Naive thymus-derived CD4-positive, alpha-beta T cell (primary cell): ENCODE data around the gene PPP3R2. TPM values are rescaled to one million over a fixed set of nuclear protein-coding genes. Genes with fewer than 3 reads are reported as not detected.
A peak's percentile ranks its signal among the peaks of the same experiment; 100 is the strongest.

ENCODE experiments used
- ATAC-seq: fragments of 150-1000 bp; cut with Tn5 transposase; 2 replicates; pipeline ENCODE4 v1.10.0; 2021; ENCODE audit warnings: mild to moderate bottlenecking, moderate library complexity
- CTCF ChIA-PET: fragments of 350-600 bp; sonication (Branson Sonifier 250); formaldehyde crosslinking; loops from one replicate; lab custom pipeline; 2021; ENCODE audit warnings: antibody characterized with exemption; lab: Charles Lee
- POLR2A ChIA-PET: fragments of 350-600 bp; sonication (Branson Sonifier 250); formaldehyde crosslinking; loops from one replicate; lab custom pipeline; 2021; ENCODE audit warnings: antibody characterized with exemption, inconsistent platforms; lab: Charles Lee
- DNase-seq, 9 donors: peaks; one replicate each; pipeline versions ENCODE4 v3.0.0 to v3.0.0-alpha.2; 2020 to 2022; ENCODE audit warnings: mixed read lengths in 1 of 9
- H3K27ac ChIP-seq: one replicate; pipeline ENCODE4 v1.7.0; 2013; ENCODE audit warnings: mild to moderate bottlenecking, low read depth, low read length, moderate library complexity
- H3K27me3 ChIP-seq, 2 donors: one replicate each; pipeline ENCODE4 v1.7.0; 2013; ENCODE audit warnings: low read length in 2 of 2, mild to moderate bottlenecking in 2 of 2, moderate library complexity in 2 of 2; ENCODE audit not compliant: control insufficient read depth in 2 of 2, insufficient read depth in 2 of 2
- H3K36me3 ChIP-seq, 3 experiments: 1 replicate in 2 of 3; 2 replicates in 1 of 3; pipeline ENCODE4 v1.7.0; 2013; ENCODE audit warnings: low read length in 3 of 3, mild to moderate bottlenecking in 3 of 3, moderate library complexity in 1 of 3; ENCODE audit not compliant: insufficient read depth in 3 of 3, control insufficient read depth in 2 of 3
- H3K4me1 ChIP-seq, 2 donors: one replicate each; pipeline ENCODE4 v1.7.0; 2013; ENCODE audit warnings: low read length in 2 of 2, mild to moderate bottlenecking in 2 of 2, moderate library complexity in 1 of 2; ENCODE audit not compliant: control insufficient read depth in 2 of 2, insufficient read depth in 2 of 2
- H3K4me3 ChIP-seq: 2 replicates; pipeline ENCODE4 v1.7.0; 2013; ENCODE audit warnings: mild to moderate bottlenecking, low read length
- H3K9me3 ChIP-seq, 3 experiments: 1 replicate in 2 of 3; 2 replicates in 1 of 3; pipeline ENCODE4 v1.7.0; 2013; ENCODE audit warnings: low read length in 3 of 3; ENCODE audit not compliant: control insufficient read depth in 2 of 3
- H3K27ac Mint-ChIP-seq, 9 donors: one replicate each; pipeline ENCODE4 v1.8.0; 2020 to 2022; ENCODE audit warnings: mixed read lengths in 9 of 9, mild to moderate bottlenecking in 8 of 9, moderate library complexity in 5 of 9, inconsistent platforms in 2 of 9
- H3K27me3 Mint-ChIP-seq, 5 donors: one replicate each; pipeline ENCODE4 v1.8.0; 2021 to 2022; ENCODE audit warnings: mixed read lengths in 5 of 5, mild to moderate bottlenecking in 1 of 5
- H3K36me3 Mint-ChIP-seq, 5 donors: one replicate each; pipeline ENCODE4 v1.8.0; 2020 to 2022; ENCODE audit warnings: mixed read lengths in 5 of 5, mild to moderate bottlenecking in 3 of 5, inconsistent platforms in 1 of 5
- H3K4me1 Mint-ChIP-seq, 7 donors: one replicate each; pipeline ENCODE4 v1.8.0; 2020 to 2022; ENCODE audit warnings: mixed read lengths in 7 of 7, mild to moderate bottlenecking in 3 of 7, inconsistent platforms in 1 of 7
- H3K4me3 Mint-ChIP-seq, 10 donors: one replicate each; pipeline ENCODE4 v1.8.0; 2020 to 2022; ENCODE audit warnings: mild to moderate bottlenecking in 10 of 10, mixed read lengths in 10 of 10, moderate library complexity in 6 of 10, inconsistent platforms in 2 of 10
- H3K9me3 Mint-ChIP-seq, 11 donors: one replicate each; pipeline ENCODE4 v1.8.0; 2020 to 2022; ENCODE audit warnings: mixed read lengths in 11 of 11, mild to moderate bottlenecking in 4 of 11, inconsistent platforms in 1 of 11, moderate library complexity in 1 of 11
- intact Hi-C, 2 donors: fragments of 100-400 bp; cut with micrococcal nuclease; formaldehyde crosslinking; loops; one replicate each; pipeline ENCODE4 v1.15.1; 2023
- polyA plus RNA-seq, 2 donors: library from polyadenylated mRNA; unstranded; fragments of 300-500 nt; fragmentation: Illumina TruSeq; gene quantifications; one replicate each; pipeline ENCODE4 v1.2.3, GENCODE V29; 2021
- total RNA-seq, 6 experiments: library from RNA in 5 of 6; stranded (reverse) in 5 of 6; gene quantifications; 1 replicate in 5 of 6; 2 replicates in 1 of 6; pipeline ENCODE4 v1.2.3 and lab custom pipeline; 2021 to 2026

The PPP3R2 gene
- total and polyA plus RNA-seq, 7 experiments from 2014 or later: not detected

DNA sequence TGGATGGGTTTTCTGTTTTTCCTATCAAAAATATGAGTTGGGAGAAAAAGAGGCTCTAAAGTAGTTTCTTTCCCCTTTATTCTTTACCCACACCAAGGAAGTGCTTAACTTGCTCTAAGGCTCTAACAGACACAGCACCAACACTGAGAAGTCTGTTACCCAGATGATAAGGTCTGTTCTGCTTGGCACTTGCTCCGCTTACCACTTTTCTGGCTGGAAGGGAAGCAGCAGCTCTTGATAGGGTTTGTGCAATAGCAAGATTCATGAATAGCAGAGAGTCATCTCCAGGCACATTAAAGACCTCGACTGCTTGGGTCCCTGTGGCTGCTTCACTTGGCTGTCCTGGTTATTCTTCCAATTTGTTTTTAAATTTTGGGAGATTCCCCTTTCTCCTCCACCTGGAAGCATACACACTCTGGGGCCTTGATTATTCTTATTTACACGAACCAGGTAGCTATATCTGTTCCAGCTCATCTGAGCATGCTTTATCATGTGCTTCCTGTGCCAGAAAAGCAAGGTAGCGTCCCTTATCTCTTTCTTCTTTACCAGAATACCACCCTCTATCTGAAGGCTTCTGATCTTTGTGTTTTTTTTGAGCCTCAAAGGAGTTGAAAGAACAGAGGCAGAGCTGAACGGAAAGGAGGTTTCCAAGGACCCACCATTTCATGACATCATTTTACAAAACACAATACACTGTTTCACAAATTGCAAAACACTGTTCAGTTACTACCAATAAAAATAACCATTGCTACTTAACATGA, 24.8 kb downstream of the PPP3R2 start:
- POLR2A ChIA-PET: interaction anchor here (0.8 to 1.8 kb wide), 6 partner anchors 20 to 1470 kb away, joined by 3 to 15 read pairs (median 4); partner anchors contain the start of genes MRPL50, RNF20 and ZNF189
- intact Hi-C loops: loop anchor here (1.0 to 5.0 kb wide), 8 partner anchors 9 to 172 kb away; partner anchors contain the start of genes RNF20 (in 2 of the 2), MRPL50 (in 1 of the 2) and ZNF189 (in 1 of the 2)
- H3K4me1 Mint-ChIP-seq: peaks cover 37 to 87% (median 80%) of the 10 kb centered on the region in 7 donors

DNA sequence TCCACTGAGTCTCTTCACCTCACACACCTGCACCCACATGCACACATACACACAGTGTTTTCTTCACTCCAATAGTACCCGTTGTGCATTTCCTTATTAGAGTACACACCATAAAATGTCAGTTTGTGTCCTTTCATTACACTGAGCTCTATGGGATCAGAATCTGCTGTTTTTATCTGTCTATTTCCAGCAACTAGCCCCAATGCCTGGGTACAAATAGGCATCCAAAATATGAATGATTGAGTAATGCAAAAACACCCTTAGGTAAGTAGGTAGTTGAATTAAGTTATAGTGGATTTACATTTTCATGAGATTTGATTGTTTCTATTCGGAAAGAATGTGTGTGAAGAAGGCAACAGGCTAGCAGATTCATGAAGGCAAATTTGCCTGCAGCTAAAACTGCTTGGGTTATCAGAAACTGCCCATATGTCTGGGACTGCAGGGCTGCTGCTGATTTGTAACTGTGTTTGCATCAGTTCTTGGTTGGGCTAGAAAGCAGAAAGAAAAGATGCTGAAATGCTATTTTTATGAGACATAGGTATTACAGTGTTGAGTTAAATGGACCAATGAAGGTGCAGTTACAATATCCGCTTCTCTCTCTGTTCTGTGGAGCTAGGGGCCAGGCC, 26.9 kb downstream of the PPP3R2 start:
- ChIA-PET POLR2A (interaction anchor here (0.7 to 1.5 kb wide), 5 partner anchors 8 to 34 kb away, joined by 3 to 5 read pairs (median 4); partner anchors contain the start of gene RNF20), CTCF (interaction anchor here (0.7 to 3.2 kb wide), 4 partner anchors 30 to 168 kb away, joined by 3 to 8 read pairs (median 7); partner anchors contain the start of gene RNF20)
- peak overlapping the region in 4 of 10 donors; percentile 2 to 75 (median 42) for H3K4me3 Mint-ChIP-seq
- Histone ChIP-seq H3K27ac (peak overlapping the region; percentile 39), H3K36me3 (peaks cover 0 to 11% (median 2%) of the 10 kb centered on the region in 3 experiments), H3K9me3 (no peaks in the 10 kb centered on the region), H3K27me3 (no peaks in the 10 kb centered on the region), H3K4me1 (peaks cover 4 to 60% of the 10 kb centered on the region in 2 donors), H3K4me3 (no peak overlapping the region)
- H3K27me3 Mint-ChIP-seq: no peaks in the 10 kb centered on the region
- H3K4me1 Mint-ChIP-seq: peaks cover 24 to 66% (median 59%) of the 10 kb centered on the region in 7 donors
- peak overlapping the region in 8 of 9 donors; percentile 62 to 98 (median 93) for H3K27ac Mint-ChIP-seq
- H3K9me3 Mint-ChIP-seq: no peaks in the 10 kb centered on the region
- intact Hi-C loops: loop anchor here (1.0 to 5.0 kb wide), 5 partner anchors 9 to 109 kb away; partner anchors contain the start of gene RNF20 (in 1 of the 2)
- ATAC-seq (no peak), DNase-seq (no peak)
- H3K36me3 Mint-ChIP-seq: peaks cover 8 to 38% (median 18%) of the 10 kb centered on the region in 5 donors

More for the DNA sequence above, 24.8 kb downstream of the PPP3R2 start:
- Histone ChIP-seq H3K27ac (peak overlapping the region; percentile 68), H3K9me3 (no peaks in the 10 kb centered on the region), H3K36me3 (no peaks in the 10 kb centered on the region), H3K4me1 (peaks cover 4 to 81% of the 10 kb centered on the region in 2 donors), H3K27me3 (no peaks in the 10 kb centered on the region), H3K4me3 (peak overlapping the region; percentile 11)
- peaks cover 8 to 19% (median 9%) of the 10 kb centered on the region in 5 donors for H3K36me3 Mint-ChIP-seq
- peak overlapping the region in 9 of 10 donors; percentile 57 to 88 (median 67) for H3K4me3 Mint-ChIP-seq
- H3K27me3 Mint-ChIP-seq: no peaks in the 10 kb centered on the region
- H3K27ac Mint-ChIP-seq: peak overlapping the region; percentile 63 to 98 (median 97)
- CTCF ChIA-PET: interaction anchor here (0.7 to 2.5 kb wide), 6 partner anchors 9 to 334 kb away, joined by 3 to 5 read pairs (median 4); no protein-coding TSS in a partner anchor
- peak in 7 of 9 donors; percentile 70 to 92 (median 87) for DNase-seq
- no peaks in the 10 kb centered on the region for H3K9me3 Mint-ChIP-seq
- peak; percentile 95 for ATAC-seq

DNA sequence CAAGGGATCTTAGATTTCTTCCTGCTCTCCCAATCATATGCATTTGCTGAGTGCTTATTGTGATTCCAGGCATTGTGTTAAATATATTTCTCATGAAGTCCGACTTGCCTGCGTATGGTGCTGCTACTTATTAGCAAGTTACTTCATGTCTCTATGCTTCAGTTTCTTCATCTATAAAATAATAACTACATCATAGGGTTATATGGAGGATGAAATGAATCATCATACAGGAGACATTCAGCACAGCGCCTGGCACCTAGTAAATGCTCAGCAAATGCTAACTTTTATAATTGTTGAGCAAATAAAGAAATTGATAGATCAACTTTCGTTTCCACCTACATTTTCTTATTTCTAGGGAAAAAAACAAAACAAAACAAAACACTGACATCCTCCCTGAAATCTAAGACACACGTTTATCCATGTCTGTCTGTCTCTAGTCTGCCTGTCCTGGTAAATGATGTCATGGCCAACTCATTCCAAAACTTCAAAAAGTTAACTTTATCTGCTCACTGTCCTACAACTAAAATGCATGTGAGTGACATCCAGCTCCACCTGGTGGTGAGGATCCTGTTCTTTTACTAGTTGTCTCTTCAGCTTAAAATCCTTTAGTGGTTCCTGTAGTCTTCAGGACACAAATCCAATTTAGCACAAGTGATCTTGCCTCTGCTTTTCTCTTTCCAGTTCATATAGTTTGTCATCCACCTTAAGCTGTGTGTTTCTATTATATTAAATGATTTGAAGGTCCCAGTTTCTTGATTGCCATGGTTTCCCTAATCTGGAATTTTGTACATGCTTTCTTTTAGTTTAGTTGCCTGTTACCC, 27.7 kb downstream of the PPP3R2 start:
- H3K9me3 Mint-ChIP-seq: no peaks in the 10 kb centered on the region
- peaks cover 12 to 45% (median 24%) of the 10 kb centered on the region in 5 donors for H3K36me3 Mint-ChIP-seq
- ChIA-PET POLR2A (interaction anchor here (0.7 to 1.5 kb wide), 5 partner anchors 8 to 33 kb away, joined by 3 to 5 read pairs (median 4); partner anchors contain the start of gene RNF20), CTCF (interaction anchor here (0.5 to 3.2 kb wide), 5 partner anchors 22 to 108 kb away, joined by 3 to 8 read pairs (median 7); partner anchors contain the start of gene RNF20)
- Histone ChIP-seq H3K9me3 (no peaks in the 10 kb centered on the region), H3K4me3 (no peak overlapping the region), H3K27ac (no peak overlapping the region), H3K4me1 (peaks cover 4 to 53% of the 10 kb centered on the region in 2 donors), H3K27me3 (no peaks in the 10 kb centered on the region), H3K36me3 (peaks cover 6 to 19% (median 8%) of the 10 kb centered on the region in 3 experiments)
- H3K4me3 Mint-ChIP-seq: peak overlapping the region in 2 of 10 donors; percentile 2 to 4
- intact Hi-C loops: loop anchor here (1.0 to 5.0 kb wide), 5 partner anchors 10 to 108 kb away; partner anchors contain the start of gene RNF20 (in 1 of the 2)
- H3K27me3 Mint-ChIP-seq: no peaks in the 10 kb centered on the region
- DNase-seq: peak in 6 of 9 donors; percentile 15 to 51 (median 44)
- no peak for ATAC-seq
- H3K4me1 Mint-ChIP-seq: peaks cover 22 to 60% (median 54%) of the 10 kb centered on the region in 7 donors
- H3K27ac Mint-ChIP-seq: peak overlapping the region in 8 of 9 donors; percentile 22 to 98 (median 93)

DNA sequence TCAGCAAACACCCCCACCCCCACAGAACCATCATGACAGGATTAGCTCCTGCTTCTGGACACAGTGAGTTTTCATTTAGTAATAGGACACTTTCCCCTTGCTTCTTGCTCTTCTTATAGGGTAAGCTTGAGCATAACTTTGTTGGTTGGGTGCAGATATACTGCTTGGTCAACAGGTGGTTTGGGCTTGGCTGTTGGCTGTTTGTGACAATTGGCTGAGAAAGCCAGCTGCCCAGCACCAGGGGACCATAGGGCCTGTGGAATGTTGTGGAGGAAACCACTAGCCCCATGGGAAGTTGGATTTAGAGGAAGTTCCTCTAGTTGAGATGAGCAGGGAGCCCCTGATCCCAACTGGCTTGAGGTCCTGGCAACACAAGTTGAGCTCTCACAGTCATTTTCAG, 30.5 kb downstream of the PPP3R2 start:
- intact Hi-C loops: no loop called here
- Histone ChIP-seq H3K27ac (no peak overlapping the region), H3K9me3 (no peaks in the 10 kb centered on the region), H3K4me1 (peaks cover 0 to 34% of the 10 kb centered on the region in 2 donors), H3K36me3 (peaks cover 11 to 37% (median 14%) of the 10 kb centered on the region in 3 experiments), H3K27me3 (no peaks in the 10 kb centered on the region), H3K4me3 (no peak overlapping the region)
- DNase-seq (no peak), ATAC-seq (no peak)
- peaks cover 0 to 1% (median 0%) of the 10 kb centered on the region in 11 donors for H3K9me3 Mint-ChIP-seq
- ChIA-PET CTCF (interaction anchor here (1.1 to 1.5 kb wide), 4 partner anchors 8 to 105 kb away, joined by 3 read pairs; no protein-coding TSS in a partner anchor), POLR2A (no interaction called here)
- H3K4me3 Mint-ChIP-seq: no peak overlapping the region
- no peak overlapping the region for H3K27ac Mint-ChIP-seq
- H3K4me1 Mint-ChIP-seq: peaks cover 11 to 58% (median 49%) of the 10 kb centered on the region in 7 donors
- no peaks in the 10 kb centered on the region for H3K27me3 Mint-ChIP-seq
- H3K36me3 Mint-ChIP-seq: peaks cover 25 to 72% (median 50%) of the 10 kb centered on the region in 5 donors

DNA sequence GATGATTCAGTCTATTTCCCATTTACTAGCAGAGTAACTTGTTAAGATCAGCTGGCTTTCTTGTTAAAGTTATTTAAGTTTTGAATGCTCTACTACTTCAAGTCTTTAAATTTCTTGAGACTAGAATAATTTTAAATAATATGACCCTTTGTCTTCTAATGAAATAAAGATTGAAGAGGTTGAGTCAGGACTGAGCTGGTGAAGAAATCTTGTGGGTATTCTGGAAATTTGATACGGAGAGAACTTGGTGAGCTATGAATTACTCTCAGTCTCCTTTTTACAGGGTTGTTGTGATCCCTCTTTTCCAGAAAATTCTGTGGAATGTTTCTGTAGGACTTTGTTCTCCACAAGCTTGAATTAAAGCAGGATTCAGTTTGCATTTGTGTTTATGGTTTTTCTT, 31.8 kb downstream of the PPP3R2 start:
- intact Hi-C loops: no loop called here
- H3K36me3 Mint-ChIP-seq: peaks cover 36 to 84% (median 62%) of the 10 kb centered on the region in 5 donors
- ChIA-PET POLR2A (interaction anchor here (0.9 kb wide), 1 partner anchor 10 kb away, joined by 4 read pairs; no protein-coding TSS in a partner anchor), CTCF (interaction anchor here (0.6 to 1.5 kb wide), 4 partner anchors 10 to 104 kb away, joined by 3 read pairs; no protein-coding TSS in a partner anchor)
- Histone ChIP-seq H3K36me3 (peaks cover 11 to 42% (median 14%) of the 10 kb centered on the region in 3 experiments), H3K27ac (no peak overlapping the region), H3K4me1 (peaks cover 0 to 21% of the 10 kb centered on the region in 2 donors), H3K4me3 (no peak overlapping the region), H3K27me3 (no peaks in the 10 kb centered on the region), H3K9me3 (no peaks in the 10 kb centered on the region)
- peaks cover 11 to 56% (median 47%) of the 10 kb centered on the region in 7 donors for H3K4me1 Mint-ChIP-seq
- no peak overlapping the region for H3K27ac Mint-ChIP-seq
- ATAC-seq: no peak
- no peak for DNase-seq
- no peak overlapping the region for H3K4me3 Mint-ChIP-seq
- peaks cover 0 to 13% (median 0%) of the 10 kb centered on the region in 11 donors for H3K9me3 Mint-ChIP-seq
- H3K27me3 Mint-ChIP-seq: no peaks in the 10 kb centered on the region
